Activated naive CD8-positive, alpha-beta T cell treated with anti-CD3 and anti-CD28 coated beads, Interleukin-2, amount 10 ng/mL, durations not matched to agents 7 days and 5 days (primary cell): Measurements from ENCODE around the gene MED13. TPM values are rescaled to one million over a fixed set of nuclear protein-coding genes. Genes with fewer than 3 reads are reported as not detected.
"Not testable (repeated sequence)": the region's sequence is repeated elsewhere in the genome, so short reads cannot be mapped to it uniquely, and the experiment has no call there.

Source experiments
- ATAC-seq: fragments of 150-1000 bp; cut with Tn5 transposase; one replicate; pipeline ENCODE4 v1.10.0; 2021; ENCODE audit warnings: low read depth, moderate library complexity
- POLR2A ChIA-PET: fragments of 350-600 bp; sonication (Branson Sonifier 250); formaldehyde crosslinking; loops from one replicate; lab custom pipeline; 2021; ENCODE audit warnings: antibody characterized with exemption; lab: Charles Lee
- DNase-seq: peaks from one replicate; pipeline ENCODE4 v3.0.0; 2021
- H3K27ac Mint-ChIP-seq: one replicate; pipeline ENCODE4 v1.8.0; 2022; ENCODE audit warnings: mild to moderate bottlenecking, mixed read lengths
- H3K27me3 Mint-ChIP-seq: one replicate; pipeline ENCODE4 v1.8.0; 2022; ENCODE audit warnings: mild to moderate bottlenecking, moderate library complexity, mixed read lengths
- H3K36me3 Mint-ChIP-seq: one replicate; pipeline ENCODE4 v1.8.0; 2021; ENCODE audit warnings: mild to moderate bottlenecking, mixed read lengths
- H3K4me1 Mint-ChIP-seq: one replicate; pipeline ENCODE4 v1.8.0; 2021; ENCODE audit warnings: mixed read lengths
- H3K4me3 Mint-ChIP-seq: one replicate; pipeline ENCODE4 v1.8.0; 2022; ENCODE audit warnings: mild to moderate bottlenecking, moderate library complexity, mixed read lengths
- H3K9me3 Mint-ChIP-seq: one replicate; pipeline ENCODE4 v1.8.0; 2021; ENCODE audit warnings: mixed read lengths
- total RNA-seq, 2 experiments: library from RNA; stranded (reverse); gene quantifications; one replicate each; pipeline ENCODE4 v1.2.3, GENCODE V29; 2021

The MED13 gene
- total RNA-seq, 2 experiments from 2014 or later: 54.6 to 58.5 TPM

DNA sequence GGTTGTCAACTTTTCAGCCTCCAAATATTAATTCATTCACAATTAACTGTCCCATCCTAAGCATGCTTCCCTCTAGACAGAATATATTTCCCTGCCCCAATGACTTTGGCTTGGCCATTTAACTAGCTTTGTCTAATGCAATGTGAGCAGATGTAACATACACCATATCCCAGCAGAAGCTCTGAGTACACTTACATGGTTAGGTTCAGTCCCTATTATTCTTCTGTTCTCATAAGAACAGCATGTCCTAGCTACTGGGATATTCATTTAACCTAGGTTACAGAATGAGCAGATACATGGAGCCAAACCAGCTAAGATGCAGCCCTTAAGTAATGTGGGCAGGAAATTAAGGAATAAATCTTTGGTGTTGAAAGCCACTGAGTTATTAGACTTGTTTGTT, 31.8 kb downstream of the MED13 start:
- DNase-seq (no peak), ATAC-seq (no peak)
- Mint-ChIP-seq H3K4me3 (no peak overlapping the region), H3K4me1 (peaks cover 4% of the 10 kb centered on the region), H3K36me3 (peaks cover 20% of the 10 kb centered on the region), H3K27me3 (no peaks in the 10 kb centered on the region), H3K27ac (no peak overlapping the region), H3K9me3 (no peaks in the 10 kb centered on the region)
- POLR2A ChIA-PET: no interaction called here

DNA sequence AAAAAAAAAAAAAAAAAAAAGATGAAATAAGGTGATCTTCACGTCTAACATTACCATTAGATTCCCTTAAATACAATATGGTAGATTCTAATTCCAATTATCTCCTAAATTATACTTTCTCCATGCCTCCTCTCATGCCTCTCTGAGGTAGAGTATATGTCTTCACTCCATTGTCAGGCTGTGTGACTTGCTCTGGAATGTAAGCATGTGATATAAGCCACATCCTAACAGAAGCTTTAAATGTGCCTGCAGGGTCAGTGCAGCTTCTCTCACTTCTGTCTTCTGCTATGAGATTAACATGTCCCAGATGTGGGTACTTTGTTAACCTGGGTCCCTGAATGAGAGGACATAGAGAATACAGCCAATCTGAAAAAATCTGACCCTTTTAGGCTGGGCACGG, 32.6 kb downstream of the MED13 start:
- Mint-ChIP-seq H3K27me3 (no peaks in the 10 kb centered on the region), H3K36me3 (peaks cover 26% of the 10 kb centered on the region)
- POLR2A ChIA-PET: interaction anchor here (0.7 kb wide), 1 partner anchor 62 kb away, joined by 3 read pairs; no protein-coding TSS in a partner anchor

DNA sequence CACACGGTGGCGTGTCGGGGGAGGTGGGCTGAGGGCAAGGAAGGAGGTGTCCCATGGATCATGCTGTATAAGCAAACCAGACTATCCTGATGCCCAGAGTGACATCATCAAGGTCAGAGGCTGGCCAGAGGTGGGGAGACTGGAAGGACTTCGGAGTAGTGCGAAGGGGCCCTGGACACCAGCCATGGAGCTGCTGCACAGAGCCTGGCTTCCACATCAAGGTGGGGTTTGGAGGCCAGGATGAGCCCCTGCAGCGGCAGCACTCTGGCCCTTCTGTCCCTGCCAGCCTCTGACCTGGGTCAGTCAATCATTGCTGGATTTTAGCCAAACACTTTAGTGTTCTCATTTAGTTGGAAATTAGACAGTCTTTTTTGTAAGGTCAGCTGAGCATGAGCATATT, 34.8 kb downstream of the MED13 start:
- Mint-ChIP-seq H3K27me3 (no peaks in the 10 kb centered on the region), H3K4me3 (no peak overlapping the region), H3K4me1 (peaks cover 6% of the 10 kb centered on the region), H3K27ac (no peak overlapping the region), H3K36me3 (peaks cover 34% of the 10 kb centered on the region), H3K9me3 (no peaks in the 10 kb centered on the region)
- POLR2A ChIA-PET: no interaction called here
- no peak for ATAC-seq
- no peak for DNase-seq

More for the DNA sequence above, 32.6 kb downstream of the MED13 start:
- no peak overlapping the region for H3K4me3 Mint-ChIP-seq
- peaks cover 4% of the 10 kb centered on the region for H3K4me1 Mint-ChIP-seq
- DNase-seq (no peak), ATAC-seq (no peak)
- H3K9me3 Mint-ChIP-seq: no peaks in the 10 kb centered on the region
- H3K27ac Mint-ChIP-seq: no peak overlapping the region

DNA sequence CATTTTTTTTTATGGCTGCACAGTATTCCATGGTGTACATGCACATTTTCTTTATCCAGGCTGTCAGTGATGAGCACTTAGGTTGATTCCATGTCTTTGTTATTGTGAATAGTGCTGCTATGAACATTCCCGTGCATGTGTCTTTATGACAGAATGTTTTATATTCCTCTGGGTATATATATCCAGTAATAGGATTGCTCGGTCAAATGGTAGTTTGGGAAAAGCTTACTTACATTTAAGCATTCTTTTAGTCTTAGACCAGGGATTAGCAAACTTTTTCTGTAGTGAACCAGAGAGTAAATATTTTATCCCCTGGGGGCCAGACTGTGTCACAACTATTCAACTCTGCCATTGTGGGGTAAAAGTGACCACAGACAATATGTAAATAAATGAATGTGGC, 40.2 kb downstream of the MED13 start:
- no peaks in the 10 kb centered on the region for H3K9me3 Mint-ChIP-seq
- peaks cover 2% of the 10 kb centered on the region for H3K4me1 Mint-ChIP-seq
- ATAC-seq: no peak

GRCh38 chr17:62017912-62018311, 47.2 kb downstream of the MED13 start:
- no peaks in the 10 kb centered on the region for H3K9me3 Mint-ChIP-seq
- POLR2A ChIA-PET: no interaction called here
- no peak overlapping the region for H3K4me3 Mint-ChIP-seq
- ATAC-seq (no peak), DNase-seq (no peak)
- no peaks in the 10 kb centered on the region for H3K4me1 Mint-ChIP-seq
- H3K27ac Mint-ChIP-seq: no peak overlapping the region
- no peaks in the 10 kb centered on the region for H3K27me3 Mint-ChIP-seq
- peaks cover 36% of the 10 kb centered on the region for H3K36me3 Mint-ChIP-seq

More for the DNA sequence above, 40.2 kb downstream of the MED13 start:
- DNase-seq: no peak
- no peaks in the 10 kb centered on the region for H3K27me3 Mint-ChIP-seq
- H3K36me3 Mint-ChIP-seq: peaks cover 34% of the 10 kb centered on the region
- H3K4me3 Mint-ChIP-seq: no peak overlapping the region
- H3K27ac Mint-ChIP-seq: no peak overlapping the region
- POLR2A ChIA-PET: no interaction called here

GRCh38 chr17:62017496-62017895, 47.6 kb downstream of the MED13 start:
- peaks cover 35% of the 10 kb centered on the region for H3K36me3 Mint-ChIP-seq
- DNase-seq (no peak), ATAC-seq (no peak)
- no peaks in the 10 kb centered on the region for H3K4me1 Mint-ChIP-seq
- H3K27me3 Mint-ChIP-seq: no peaks in the 10 kb centered on the region
- H3K9me3 Mint-ChIP-seq: no peaks in the 10 kb centered on the region
- POLR2A ChIA-PET: no interaction called here
- H3K27ac Mint-ChIP-seq: no peak overlapping the region
- H3K4me3 Mint-ChIP-seq: no peak overlapping the region

DNA sequence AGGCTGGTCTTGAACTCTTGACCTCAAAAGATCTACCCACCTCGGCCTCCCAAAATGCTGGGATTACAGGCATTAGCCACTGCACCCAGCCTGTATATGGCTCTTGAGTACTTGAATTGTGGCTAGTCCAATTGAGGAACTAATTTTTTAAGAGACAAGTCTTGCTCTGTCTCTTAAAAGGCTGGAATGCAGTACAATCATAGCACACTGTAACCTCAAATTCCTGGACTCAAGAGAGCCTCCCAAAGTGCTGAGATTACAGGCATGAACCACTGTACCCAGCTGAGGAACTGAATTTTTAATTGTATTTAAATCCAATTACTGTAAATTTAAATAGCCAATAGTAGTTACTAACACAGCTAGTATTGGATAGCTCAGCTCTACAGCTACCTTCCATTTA, 50.6 kb downstream of the MED13 start:
- Mint-ChIP-seq H3K9me3 (no peaks in the 10 kb centered on the region), H3K36me3 (peaks cover 45% of the 10 kb centered on the region), H3K27ac (no peak overlapping the region), H3K27me3 (no peaks in the 10 kb centered on the region), H3K4me3 (no peak overlapping the region), H3K4me1 (no peaks in the 10 kb centered on the region)
- POLR2A ChIA-PET: no interaction called here
- DNase-seq (no peak), ATAC-seq (no peak)

DNA sequence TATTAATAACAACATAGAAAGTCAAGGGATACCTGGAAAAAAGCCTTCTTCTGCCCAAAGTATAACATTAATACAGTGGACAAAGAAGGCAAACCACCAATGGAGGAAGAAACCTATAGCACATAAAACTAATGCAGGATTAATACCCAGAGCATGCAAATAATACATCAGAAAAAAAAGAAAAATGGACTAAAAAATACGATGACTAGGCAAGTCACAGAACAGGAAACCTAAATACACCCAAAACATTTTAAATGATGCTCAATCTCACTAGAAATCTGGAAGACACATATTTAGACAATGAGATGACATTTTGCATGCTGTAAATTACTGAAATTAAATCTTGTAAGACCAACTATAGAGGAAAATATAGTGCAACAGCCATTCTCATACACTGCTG, 55.9 kb downstream of the MED13 start:
- DNase-seq (no peak), ATAC-seq (no peak)
- POLR2A ChIA-PET: no interaction called here
- H3K4me1 Mint-ChIP-seq: peaks cover 3% of the 10 kb centered on the region
- H3K27ac Mint-ChIP-seq: no peak overlapping the region
- H3K9me3 Mint-ChIP-seq: peaks cover 3% of the 10 kb centered on the region
- H3K4me3 Mint-ChIP-seq: no peak overlapping the region
- H3K36me3 Mint-ChIP-seq: peaks cover 57% of the 10 kb centered on the region
- H3K27me3 Mint-ChIP-seq: no peaks in the 10 kb centered on the region

DNA sequence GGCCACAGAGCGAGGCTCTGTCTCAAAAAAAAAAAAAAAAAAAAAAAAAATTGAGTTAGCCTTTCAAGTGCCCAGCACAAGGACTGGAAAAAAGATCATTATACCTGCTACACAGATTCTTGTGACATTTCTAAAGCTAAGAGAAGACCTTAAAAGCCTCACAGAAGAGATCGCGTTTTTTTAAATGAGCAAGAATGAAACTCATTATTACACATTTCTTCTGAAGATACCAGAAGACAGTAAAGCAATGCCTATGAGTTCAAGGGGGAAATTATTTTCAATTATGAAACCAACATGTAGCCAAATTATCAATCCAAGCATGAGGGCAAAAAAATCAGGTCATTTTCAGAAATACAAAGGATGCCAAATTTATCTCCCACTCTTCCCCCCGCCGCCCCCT, 56.8 kb downstream of the MED13 start:
- DNase-seq (no peak), ATAC-seq (no peak)
- Mint-ChIP-seq H3K36me3 (peaks cover 55% of the 10 kb centered on the region), H3K9me3 (peaks cover 3% of the 10 kb centered on the region), H3K4me3 (no peak overlapping the region), H3K27ac (no peak overlapping the region), H3K4me1 (peaks cover 3% of the 10 kb centered on the region), H3K27me3 (no peaks in the 10 kb centered on the region)
- POLR2A ChIA-PET: no interaction called here

GRCh38 chr17:62004388-62004787, 60.7 kb downstream of the MED13 start:
- ATAC-seq (no peak), DNase-seq (no peak)
- H3K4me1 Mint-ChIP-seq: peaks cover 6% of the 10 kb centered on the region
- POLR2A ChIA-PET: no interaction called here
- no peak overlapping the region for H3K4me3 Mint-ChIP-seq
- no peaks in the 10 kb centered on the region for H3K27me3 Mint-ChIP-seq
- peaks cover 44% of the 10 kb centered on the region for H3K36me3 Mint-ChIP-seq
- H3K27ac Mint-ChIP-seq: no peak overlapping the region
- peaks cover 3% of the 10 kb centered on the region for H3K9me3 Mint-ChIP-seq

DNA sequence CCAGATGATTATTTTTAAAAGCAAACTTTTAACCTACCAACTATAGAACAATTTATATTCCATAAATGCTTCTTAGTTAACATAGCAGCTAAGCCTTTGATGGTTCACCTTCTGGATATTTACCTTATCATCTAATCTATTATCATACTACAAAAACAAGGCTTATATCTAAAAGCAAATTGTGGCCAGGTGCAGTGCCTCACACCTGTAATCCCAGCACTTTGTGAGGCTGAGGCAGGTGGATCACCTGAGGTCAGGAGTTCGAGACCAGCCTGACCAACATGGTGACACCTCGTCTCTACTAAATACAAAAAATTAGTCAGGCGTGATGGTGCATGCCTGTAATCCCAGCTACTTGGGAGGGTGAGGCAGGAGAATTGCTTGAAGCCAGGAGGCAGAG, 61.9 kb downstream of the MED13 start:
- not testable (repeated sequence) for ATAC-seq, H3K4me3 Mint-ChIP-seq, H3K9me3 Mint-ChIP-seq, H3K27ac Mint-ChIP-seq, DNase-seq, H3K4me1 Mint-ChIP-seq, H3K27me3 Mint-ChIP-seq
- POLR2A ChIA-PET: interaction anchor here (0.6 kb wide), 1 partner anchor 13 kb away, joined by 3 read pairs; no protein-coding TSS in a partner anchor
- peaks cover 36% of the 10 kb centered on the region for H3K36me3 Mint-ChIP-seq

DNA sequence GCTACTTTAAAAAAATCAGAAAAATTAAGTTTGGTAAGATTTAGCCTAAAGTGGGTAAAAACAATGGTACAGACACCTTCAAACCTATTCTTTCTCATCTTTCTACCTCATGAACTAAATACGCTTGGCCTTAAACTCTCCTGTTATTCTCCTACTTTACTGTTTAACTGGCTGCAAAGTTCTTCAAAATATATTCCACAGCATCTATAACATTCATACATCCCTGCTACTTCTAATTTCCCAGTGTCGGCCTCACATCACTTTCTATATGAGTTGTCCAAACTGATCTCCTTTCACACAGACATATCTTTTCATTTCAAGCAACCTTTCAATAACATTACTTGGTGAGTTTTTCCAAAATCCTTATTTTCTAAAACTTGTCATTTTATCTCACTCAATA, 64.0 kb downstream of the MED13 start:
- DNase-seq: no peak
- no peak for ATAC-seq
- H3K27ac Mint-ChIP-seq: no peak overlapping the region
- no peak overlapping the region for H3K4me3 Mint-ChIP-seq
- no peaks in the 10 kb centered on the region for H3K27me3 Mint-ChIP-seq
- POLR2A ChIA-PET: no interaction called here
- H3K36me3 Mint-ChIP-seq: peaks cover 28% of the 10 kb centered on the region
- peaks cover 3% of the 10 kb centered on the region for H3K9me3 Mint-ChIP-seq
- H3K4me1 Mint-ChIP-seq: peaks cover 9% of the 10 kb centered on the region

DNA sequence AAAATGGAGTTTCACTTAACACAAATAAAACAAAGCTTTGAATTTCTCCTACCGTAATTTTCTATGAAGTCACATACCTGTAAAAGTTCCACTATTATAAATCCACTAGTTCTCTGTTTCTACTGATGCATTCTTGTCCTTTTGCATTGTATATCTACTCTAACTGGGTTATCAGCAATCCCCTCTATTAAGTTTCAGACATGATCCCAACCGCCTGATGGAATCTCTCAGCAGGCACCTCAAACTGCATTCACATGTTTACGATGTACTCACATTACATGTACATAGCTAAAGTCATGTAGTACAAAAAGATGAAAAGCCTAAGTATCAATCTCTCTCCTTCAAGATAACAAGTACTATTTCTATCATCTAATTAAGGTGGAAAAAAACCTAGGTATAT, 64.9 kb downstream of the MED13 start:
- H3K27ac Mint-ChIP-seq: no peak overlapping the region
- peaks cover 10% of the 10 kb centered on the region for H3K4me1 Mint-ChIP-seq
- DNase-seq (no peak), ATAC-seq (no peak)
- H3K9me3 Mint-ChIP-seq: peaks cover 3% of the 10 kb centered on the region
- H3K4me3 Mint-ChIP-seq: no peak overlapping the region
- peaks cover 23% of the 10 kb centered on the region for H3K36me3 Mint-ChIP-seq
- POLR2A ChIA-PET: no interaction called here
- H3K27me3 Mint-ChIP-seq: no peaks in the 10 kb centered on the region

DNA sequence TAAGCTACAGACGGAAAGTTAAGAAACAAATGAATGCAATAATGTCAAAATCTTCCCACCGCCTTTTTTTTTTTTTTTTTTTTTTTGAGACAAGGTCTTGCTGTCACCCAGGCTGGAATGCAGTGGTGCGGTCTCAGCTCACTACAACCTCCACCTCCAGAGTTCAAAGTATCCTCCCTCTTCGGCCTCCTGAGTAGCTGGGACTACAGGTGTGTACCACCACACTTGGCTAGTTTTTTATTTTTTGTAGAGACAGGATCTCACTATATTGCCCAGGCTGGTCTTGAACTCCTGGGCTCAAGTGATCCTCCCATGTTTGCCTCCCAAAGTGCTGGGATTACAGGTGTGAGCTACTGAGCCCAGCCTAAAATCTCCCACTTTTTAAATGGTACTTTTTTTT, 66.5 kb downstream of the MED13 start:
- not testable (repeated sequence) for ATAC-seq, H3K27me3 Mint-ChIP-seq, H3K4me1 Mint-ChIP-seq, H3K4me3 Mint-ChIP-seq, H3K9me3 Mint-ChIP-seq, DNase-seq, H3K27ac Mint-ChIP-seq
- POLR2A ChIA-PET: interaction anchor here (0.7 kb wide), 1 partner anchor 100 kb away, joined by 4 read pairs; no protein-coding TSS in a partner anchor
- H3K36me3 Mint-ChIP-seq: peaks cover 13% of the 10 kb centered on the region

- H3K4me3 Mint-ChIP-seq: no peak overlapping the region
- POLR2A ChIA-PET: no interaction called here
- peaks cover 8% of the 10 kb centered on the region for H3K4me1 Mint-ChIP-seq
- H3K9me3 Mint-ChIP-seq: no peaks in the 10 kb centered on the region
- peaks cover 11% of the 10 kb centered on the region for H3K36me3 Mint-ChIP-seq
- no peak for DNase-seq
- H3K27me3 Mint-ChIP-seq: no peaks in the 10 kb centered on the region
- H3K27ac Mint-ChIP-seq: no peak overlapping the region
- ATAC-seq: no peak
Measured at GRCh38 chr17:61997664-61998063, 67.4 kb downstream of the MED13 start.
